GM12891 (cell line): ENCODE measurements around the gene PRKCA.

Source experiments
- POLR2A ChIP-seq: IDR thresholded peaks from 2 replicates; pipeline ENCODE4 v1.6.1; 2011; ENCODE audit warnings: low read depth, low read length, control low read depth
- POLR2AphosphoS5 ChIP-seq: IDR thresholded peaks from 2 replicates; pipeline ENCODE4 v1.6.1; 2011; ENCODE audit warnings: low read depth, low read length, control low read depth

DNA sequence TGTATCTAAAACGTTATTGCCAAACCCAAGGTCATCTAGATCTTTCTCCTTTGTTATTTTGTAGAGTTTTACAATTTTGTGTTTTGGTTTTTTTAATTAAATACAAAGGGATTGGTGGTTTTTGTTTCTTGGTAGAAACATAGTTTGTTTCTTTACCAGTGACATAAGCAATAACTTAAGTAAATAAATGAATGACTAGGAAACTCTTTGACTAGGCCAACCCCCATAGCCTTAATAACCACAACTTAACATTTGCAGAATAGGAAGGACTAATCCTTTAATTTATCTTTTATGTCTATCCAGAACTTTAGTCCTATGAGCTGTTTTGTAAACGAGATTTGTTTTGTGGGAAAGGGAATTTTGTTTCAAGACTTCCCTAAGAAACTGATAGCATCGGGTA is 162.5 kb downstream of the PRKCA start:
- TF ChIP-seq POLR2A (no peak), POLR2AphosphoS5 (no peak)
